ENCODE data around the gene ZNF768. TPM values are rescaled to one million over a fixed set of nuclear protein-coding genes. Genes with fewer than 3 reads are reported as not detected.
"Not testable (repeated sequence)": the region's sequence is repeated elsewhere in the genome, so short reads cannot be mapped to it uniquely, and the experiment has no call there.

The ZNF768 gene
- total RNA-seq, 4 donors from 2014 or later, result 8.8 to 41.3 (median 28.5) TPM

GRCh38 chr16:30484887-30485286, 41.5 kb downstream of the ZNF768 start:
- Histone ChIP-seq H3K27me3 (no peaks in the 10 kb centered on the region), H3K36me3 (no peaks in the 10 kb centered on the region), H3K9me3 (no peaks in the 10 kb centered on the region), H3K27ac (no peak overlapping the region), H3K4me3 (no peak overlapping the region), H3K4me1 (no peaks in the 10 kb centered on the region)
- intact Hi-C loops (cut with DNase I; ENCODE audit: low total_unique reads), result no loop called here
- TF ChIP-seq CTCF (IDR thresholded peaks at IDR 0.05) (no peak), POLR2A (IDR thresholded peaks at IDR 0.05) (no peak)
- no peak for DNase-seq

- H3K36me3 ChIP-seq, result no peaks in the 10 kb centered on the region
- no peak overlapping the region for H3K27ac ChIP-seq
- DNase-seq, result no peak
- H3K27me3 ChIP-seq, result no peaks in the 10 kb centered on the region
- intact Hi-C loops (cut with DNase I; ENCODE audit: low total_unique reads), result no loop called here
- no peaks in the 10 kb centered on the region for H3K9me3 ChIP-seq
- no peak overlapping the region for H3K4me3 ChIP-seq
- no peaks in the 10 kb centered on the region for H3K4me1 ChIP-seq
- TF ChIP-seq POLR2A (IDR thresholded peaks at IDR 0.05), result no peak
- no peak for TF ChIP-seq CTCF (IDR thresholded peaks at IDR 0.05)
These were observed 44.0 kb downstream of the ZNF768 start for GRCh38 chr16:30482366-30482765.

- no peaks in the 10 kb centered on the region for H3K4me1 ChIP-seq
- no peaks in the 10 kb centered on the region for H3K27me3 ChIP-seq
These were observed 45.0 kb downstream of the ZNF768 start for GRCh38 chr16:30481381-30481780.

GRCh38 chr16:30478766-30479478, 47.4 kb downstream of the ZNF768 start:
- intact Hi-C loops (cut with DNase I; ENCODE audit: low total_unique reads), result no loop called here
- no peaks in the 10 kb centered on the region for H3K4me1 ChIP-seq
- H3K4me3 ChIP-seq, result no peak overlapping the region
- H3K36me3 ChIP-seq, result no peaks in the 10 kb centered on the region
- DNase-seq, result no peak
- TF ChIP-seq CTCF (IDR thresholded peaks at IDR 0.05) (no peak), POLR2A (IDR thresholded peaks at IDR 0.05) (no peak)
- H3K27me3 ChIP-seq, result peaks cover 0 to 1% of the 10 kb centered on the region in 2 donors
- H3K9me3 ChIP-seq, result no peaks in the 10 kb centered on the region
- H3K27ac ChIP-seq, result no peak overlapping the region

More at GRCh38 chr16:30481381-30481780, 45.0 kb downstream of the ZNF768 start:
- DNase-seq, result no peak
- intact Hi-C loops (cut with DNase I; ENCODE audit: low total_unique reads), result no loop called here
- Histone ChIP-seq H3K4me3 (no peak overlapping the region), H3K27ac (no peak overlapping the region), H3K36me3 (no peaks in the 10 kb centered on the region), H3K9me3 (no peaks in the 10 kb centered on the region)
- TF ChIP-seq CTCF (IDR thresholded peaks at IDR 0.05) (no peak), POLR2A (IDR thresholded peaks at IDR 0.05) (no peak)

- H3K27ac ChIP-seq; H3K27me3 ChIP-seq; H3K4me3 ChIP-seq; H3K4me1 ChIP-seq; DNase-seq; H3K9me3 ChIP-seq; intact Hi-C loops (cut with DNase I; ENCODE audit: low total_unique reads); H3K36me3 ChIP-seq: not testable (repeated sequence)
These were observed 48.6 kb downstream of the ZNF768 start for GRCh38 chr16:30477773-30478172.

Measured in uterus (tissue), 4 donors.